Lower leg skin (tissue), 3 donors: ENCODE results near the gene CNPY1.

Experiments used
- POLR2A ChIP-seq, 2 donors: fragments of 450-650 bp; IDR thresholded peaks; one replicate each; pipeline ENCODE4 v1.6.1; 2016 to 2017; ENCODE audit warnings: antibody characterized with exemption in 2 of 2, mild to moderate bottlenecking in 1 of 2, moderate library complexity in 1 of 2
- TF ChIP-seq, protein P1 (sequence below), 3 donors: fragments of 450-650 bp; IDR thresholded peaks; one replicate each; pipeline ENCODE4 v1.5.1; 2016; ENCODE audit warnings: antibody characterized with exemption in 3 of 3, mild to moderate bottlenecking in 3 of 3, moderate library complexity in 2 of 3

DNA sequence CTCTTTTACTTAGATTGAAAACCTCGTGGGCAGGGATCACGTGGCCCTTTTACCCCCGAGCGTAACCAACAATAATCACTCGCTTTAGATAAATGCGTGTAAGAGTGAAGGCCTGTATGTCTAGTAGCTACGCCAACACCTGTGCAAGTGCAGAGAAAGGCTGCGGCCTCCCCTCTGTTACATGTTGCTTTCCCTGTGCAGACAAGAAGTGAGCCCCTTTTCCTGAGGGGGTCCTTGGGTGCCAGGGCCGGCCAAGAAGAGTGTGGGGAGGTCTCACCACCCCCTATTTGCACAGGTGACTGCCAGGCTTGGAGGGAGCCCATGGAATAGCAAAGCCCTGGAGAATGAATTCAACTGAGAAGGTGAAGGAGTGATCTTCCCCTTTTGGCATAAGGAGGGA lies 35.6 kb upstream of the CNPY1 start:
- TF ChIP-seq, protein P1, sequence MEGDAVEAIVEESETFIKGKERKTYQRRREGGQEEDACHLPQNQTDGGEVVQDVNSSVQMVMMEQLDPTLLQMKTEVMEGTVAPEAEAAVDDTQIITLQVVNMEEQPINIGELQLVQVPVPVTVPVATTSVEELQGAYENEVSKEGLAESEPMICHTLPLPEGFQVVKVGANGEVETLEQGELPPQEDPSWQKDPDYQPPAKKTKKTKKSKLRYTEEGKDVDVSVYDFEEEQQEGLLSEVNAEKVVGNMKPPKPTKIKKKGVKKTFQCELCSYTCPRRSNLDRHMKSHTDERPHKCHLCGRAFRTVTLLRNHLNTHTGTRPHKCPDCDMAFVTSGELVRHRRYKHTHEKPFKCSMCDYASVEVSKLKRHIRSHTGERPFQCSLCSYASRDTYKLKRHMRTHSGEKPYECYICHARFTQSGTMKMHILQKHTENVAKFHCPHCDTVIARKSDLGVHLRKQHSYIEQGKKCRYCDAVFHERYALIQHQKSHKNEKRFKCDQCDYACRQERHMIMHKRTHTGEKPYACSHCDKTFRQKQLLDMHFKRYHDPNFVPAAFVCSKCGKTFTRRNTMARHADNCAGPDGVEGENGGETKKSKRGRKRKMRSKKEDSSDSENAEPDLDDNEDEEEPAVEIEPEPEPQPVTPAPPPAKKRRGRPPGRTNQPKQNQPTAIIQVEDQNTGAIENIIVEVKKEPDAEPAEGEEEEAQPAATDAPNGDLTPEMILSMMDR (IDR thresholded peaks at IDR 0.05) = no peak
- TF ChIP-seq POLR2A (IDR thresholded peaks at IDR 0.05) = no peak
